GM13976 (cell line): ENCODE measurements around the gene GABBR2.

Source experiments
- DNase-seq: peaks from one replicate; pipeline ENCODE4 v3.0.0; 2012; ENCODE audit warnings: low spot score
- CTCF ChIP-seq: IDR thresholded peaks from 2 replicates; pipeline ENCODE4 v1.5.1; 2012; ENCODE audit warnings: borderline replicate concordance, mild to moderate bottlenecking; ENCODE audit not compliant: insufficient read depth; ENCODE audit errors: extremely low read depth, missing control alignments, control extremely low read depth
- in situ Hi-C: fragments of 300-500 bp; cut with MboI; formaldehyde crosslinking; loops from one replicate; pipeline ENCODE4 v1.12.0; 2022; ENCODE audit warnings: low sequenced_read_pairs, mixed read lengths, inconsistent platforms; ENCODE audit not compliant: unreplicated experiment

GABBR2 gene

GRCh38 chr9:98318041-98318790 lies 390.5 kb downstream of the GABBR2 start:
- TF ChIP-seq CTCF: no peak
- in situ Hi-C loops: loop anchor here (10.0 kb wide), 1 partner anchor 457 kb away; no protein-coding TSS in a partner anchor
- no peak for DNase-seq

- in situ Hi-C loops: loop anchor here (10.0 kb wide), 1 partner anchor 458 kb away; no protein-coding TSS in a partner anchor
- no peak for TF ChIP-seq CTCF
- DNase-seq: no peak
These were observed 391.4 kb downstream of the GABBR2 start for GRCh38 chr9:98317134-98317857.

DNA sequence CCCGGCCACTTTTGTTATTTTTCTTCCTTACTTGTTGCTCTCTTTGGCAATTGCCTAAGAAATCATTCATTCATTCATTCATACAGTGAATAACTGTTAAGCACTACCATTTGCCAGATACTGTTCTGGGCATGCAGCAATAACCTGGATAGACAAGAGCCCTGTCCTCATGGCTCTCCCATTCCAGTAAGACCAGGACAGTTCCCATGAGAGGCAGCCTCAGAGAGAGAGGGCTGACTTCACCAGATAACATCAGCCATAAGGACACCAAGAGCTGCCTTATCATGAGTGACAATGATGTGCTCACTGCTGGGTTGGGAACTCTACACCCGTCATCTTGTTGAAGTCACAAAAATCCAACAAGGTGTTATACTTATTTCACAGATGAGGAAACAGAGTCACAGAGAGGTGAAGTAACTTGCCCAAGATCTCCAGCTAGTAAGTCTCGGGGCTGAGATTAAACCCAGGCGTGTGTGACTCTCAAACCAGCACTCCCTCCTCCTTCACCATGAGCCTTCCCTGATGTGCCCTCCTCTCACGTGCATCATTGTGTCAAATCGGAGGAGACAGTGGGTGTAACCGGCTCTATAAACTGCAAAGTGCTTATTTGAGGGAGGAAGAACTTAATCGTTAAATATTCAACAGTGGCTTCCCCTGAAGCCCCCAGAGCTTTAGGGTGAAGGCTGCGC lies 392.1 kb downstream of the GABBR2 start:
- no peak for TF ChIP-seq CTCF
- in situ Hi-C loops: loop anchor here (10.0 kb wide), 1 partner anchor 458 kb away; no protein-coding TSS in a partner anchor
- no peak for DNase-seq

- TF ChIP-seq CTCF: peak; percentile 94
- in situ Hi-C loops: loop anchor here (10.0 kb wide), 1 partner anchor 459 kb away; no protein-coding TSS in a partner anchor
- peak; percentile 89 for DNase-seq
These were observed 393.1 kb downstream of the GABBR2 start for GRCh38 chr9:98315551-98316060.

- TF ChIP-seq CTCF: no peak
- DNase-seq: no peak
- in situ Hi-C loops: loop anchor here (10.0 kb wide), 1 partner anchor 460 kb away; no protein-coding TSS in a partner anchor
These were observed 393.7 kb downstream of the GABBR2 start for GRCh38 chr9:98315067-98315453.
